ENCODE data around the gene PYGO2. TPM values are rescaled to one million over a fixed set of nuclear protein-coding genes. Genes with fewer than 3 reads are reported as not detected.

Gene PYGO2
- total RNA-seq, 2 experiments from 2014 or later: 30.3 to 32.8 TPM

- no peaks in the 10 kb centered on the region for H3K27me3 ChIP-seq (ENCODE audit: control insufficient read depth in 1 of 2, insufficient read depth in 2 of 2, low read length in 2 of 2)
- H3K27ac ChIP-seq (ENCODE audit: low read depth in 1 of 2, low read length in 2 of 2): peak overlapping the region; percentile 13 to 54
- H3K36me3 ChIP-seq (ENCODE audit: insufficient read depth, low read length): peaks cover 21% of the 10 kb centered on the region
- intact Hi-C loops (cut with DNase I, micrococcal nuclease): loop anchor here in 1 of 2 experiments (1.0 to 2.0 kb wide), 3 partner anchors 18 to 33 kb away; partner anchors contain the start of gene ZBTB7B
- peak overlapping the region; percentile 64 for H3K4me3 ChIP-seq (ENCODE audit: low read length)
- H3K36me3 Mint-ChIP-seq (ENCODE audit: low read depth): peaks cover 17% of the 10 kb centered on the region
- peaks cover 17% of the 10 kb centered on the region for H3K4me1 Mint-ChIP-seq (ENCODE audit: low read depth)
- H3K27ac Mint-ChIP-seq: no peak overlapping the region
- H3K27me3 Mint-ChIP-seq: no peaks in the 10 kb centered on the region
- H3K9me3 Mint-ChIP-seq: no peaks in the 10 kb centered on the region
- DNase-seq (peak in 2 of 14 experiments; percentile 24 to 44), ATAC-seq (ENCODE audit: poor library complexity) (no peak)
- peaks cover 36% of the 10 kb centered on the region for H3K4me1 ChIP-seq (ENCODE audit: insufficient read depth, low read length)
- no peak for TF ChIP-seq CTCF (IDR thresholded peaks at IDR 0.05)
- no peaks in the 10 kb centered on the region for H3K9me3 ChIP-seq (ENCODE audit: control insufficient read depth in 1 of 2, insufficient read depth in 1 of 2, low read length in 2 of 2)
- ChIA-PET CTCF (interaction anchor here (0.6 to 3.5 kb wide), 13 partner anchors 9 to 101 kb away, joined by 3 to 54 read pairs (median 6); partner anchors contain the start of genes LENEP, PBXIP1, PMVK and PYGO2), POLR2A (interaction anchor here (0.5 to 4.1 kb wide), 20 partner anchors 10 to 1608 kb away, joined by 3 to 52 read pairs (median 8); partner anchors contain the start of genes ADAM15, CKS1B, LENEP and NAXE)
- H3K4me3 Mint-ChIP-seq: no peak overlapping the region
Observed at GRCh38 chr1:154983776-154984466, 22.3 kb upstream of the PYGO2 start.

- ATAC-seq (ENCODE audit: poor library complexity) (peak; percentile 99), DNase-seq (peak; percentile 85 to 99 (median 92))
- Histone ChIP-seq H3K27me3 (ENCODE audit: control insufficient read depth in 1 of 2, insufficient read depth in 2 of 2, low read length in 2 of 2) (no peaks in the 10 kb centered on the region), H3K27ac (ENCODE audit: low read depth in 1 of 2, low read length in 2 of 2) (peak within 1 kb of the TSS; percentile 13 to 54), H3K9me3 (ENCODE audit: control insufficient read depth in 1 of 2, insufficient read depth in 1 of 2, low read length in 2 of 2) (no peaks in the 10 kb centered on the region), H3K4me1 (ENCODE audit: insufficient read depth, low read length) (peaks cover 28% of the 10 kb centered on the region), H3K4me3 (ENCODE audit: low read length) (peak within 1 kb of the TSS; percentile 64), H3K36me3 (ENCODE audit: insufficient read depth, low read length) (peaks cover 13% of the 10 kb centered on the region)
- ChIA-PET POLR2A (interaction anchor here (0.6 to 4.1 kb wide), 18 partner anchors 9 to 102 kb away, joined by 3 to 52 read pairs (median 10); partner anchors contain the start of genes ADAM15, CKS1B, LENEP and PBXIP1), CTCF (interaction anchor here (0.6 to 3.5 kb wide), 11 partner anchors 14 to 102 kb away, joined by 3 to 54 read pairs (median 6); partner anchors contain the start of genes PBXIP1, PMVK and PYGO2)
- H3K4me3 Mint-ChIP-seq: no peak within 1 kb of the TSS
- peaks cover 10% of the 10 kb centered on the region for H3K4me1 Mint-ChIP-seq (ENCODE audit: low read depth)
- H3K36me3 Mint-ChIP-seq (ENCODE audit: low read depth): peaks cover 9% of the 10 kb centered on the region
- no peaks in the 10 kb centered on the region for H3K9me3 Mint-ChIP-seq
- H3K27ac Mint-ChIP-seq: no peak within 1 kb of the TSS
- TF ChIP-seq CTCF (IDR thresholded peaks at IDR 0.05): no peak
- H3K27me3 Mint-ChIP-seq: no peaks in the 10 kb centered on the region
- intact Hi-C loops (cut with DNase I, micrococcal nuclease): loop anchor here (1.0 to 2.0 kb wide), 4 partner anchors 18 to 34 kb away; partner anchors contain the start of gene ZBTB7B (in 1 of the 2)
Observed at GRCh38 chr1:154982897-154983648, 21.5 kb upstream of the PYGO2 start, which contains the start of gene FLAD1. Gene FLAD1, plus strand, starts transcription at chr1:154983344. Its CDS starts 351 bp downstream, at chr1:154983695.

DNA sequence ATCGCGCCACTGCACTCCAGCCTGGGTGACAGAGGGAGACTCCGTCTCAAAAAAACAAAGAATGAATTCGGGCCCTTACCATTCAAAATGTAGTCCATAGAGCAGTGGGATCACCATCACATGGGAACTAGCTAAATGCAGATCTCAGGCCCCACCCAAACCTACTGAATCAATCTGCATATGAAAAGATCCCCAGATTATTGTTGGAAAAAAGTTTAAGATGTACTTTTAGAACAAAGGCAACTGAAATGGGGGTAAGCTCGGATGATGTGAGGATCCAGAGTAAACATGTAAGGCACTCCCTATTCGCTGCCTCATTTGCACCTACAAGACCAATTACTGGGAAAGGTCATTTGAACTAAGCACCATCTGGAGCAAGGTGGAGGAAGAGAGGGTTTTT is 20.8 kb upstream of the PYGO2 start:
- ChIA-PET CTCF (interaction anchor here (0.5 to 3.5 kb wide), 8 partner anchors 17 to 621 kb away, joined by 3 to 54 read pairs (median 7); partner anchors contain the start of genes PMVK and PYGO2), POLR2A (interaction anchor here (1.2 to 4.1 kb wide), 11 partner anchors 9 to 103 kb away, joined by 4 to 52 read pairs (median 19); partner anchors contain the start of genes ADAM15, CKS1B, LENEP and PBXIP1)
- ATAC-seq (ENCODE audit: poor library complexity): no peak
- Histone ChIP-seq H3K36me3 (ENCODE audit: insufficient read depth, low read length) (peaks cover 6% of the 10 kb centered on the region), H3K4me1 (ENCODE audit: insufficient read depth, low read length) (peaks cover 24% of the 10 kb centered on the region), H3K27ac (ENCODE audit: low read depth in 1 of 2, low read length in 2 of 2) (peak overlapping the region in 1 of 2 donors; percentile 54), H3K9me3 (ENCODE audit: control insufficient read depth in 1 of 2, insufficient read depth in 1 of 2, low read length in 2 of 2) (no peaks in the 10 kb centered on the region), H3K27me3 (ENCODE audit: control insufficient read depth in 1 of 2, insufficient read depth in 2 of 2, low read length in 2 of 2) (no peaks in the 10 kb centered on the region), H3K4me3 (ENCODE audit: low read length) (peak overlapping the region; percentile 64)
- TF ChIP-seq CTCF (IDR thresholded peaks at IDR 0.05): no peak
- H3K4me3 Mint-ChIP-seq: no peak overlapping the region
- no peaks in the 10 kb centered on the region for H3K27me3 Mint-ChIP-seq
- H3K9me3 Mint-ChIP-seq: no peaks in the 10 kb centered on the region
- peaks cover 10% of the 10 kb centered on the region for H3K4me1 Mint-ChIP-seq (ENCODE audit: low read depth)
- intact Hi-C loops (cut with DNase I, micrococcal nuclease): loop anchor here (1.0 to 2.0 kb wide), 3 partner anchors 19 to 34 kb away; no protein-coding TSS in a partner anchor
- no peak overlapping the region for H3K27ac Mint-ChIP-seq
- peaks cover 6% of the 10 kb centered on the region for H3K36me3 Mint-ChIP-seq (ENCODE audit: low read depth)
- no peak for DNase-seq
